ENCODE results near the gene TSPAN19. TPM values are rescaled to one million over a fixed set of nuclear protein-coding genes. Genes with fewer than 3 reads are reported as not detected.
"Not testable (repeated sequence)": the region's sequence is repeated elsewhere in the genome, so short reads cannot be mapped to it uniquely, and the experiment has no call there.

Gene TSPAN19
- total RNA-seq, 1 donor from 2014 or later: 6.6 TPM

DNA sequence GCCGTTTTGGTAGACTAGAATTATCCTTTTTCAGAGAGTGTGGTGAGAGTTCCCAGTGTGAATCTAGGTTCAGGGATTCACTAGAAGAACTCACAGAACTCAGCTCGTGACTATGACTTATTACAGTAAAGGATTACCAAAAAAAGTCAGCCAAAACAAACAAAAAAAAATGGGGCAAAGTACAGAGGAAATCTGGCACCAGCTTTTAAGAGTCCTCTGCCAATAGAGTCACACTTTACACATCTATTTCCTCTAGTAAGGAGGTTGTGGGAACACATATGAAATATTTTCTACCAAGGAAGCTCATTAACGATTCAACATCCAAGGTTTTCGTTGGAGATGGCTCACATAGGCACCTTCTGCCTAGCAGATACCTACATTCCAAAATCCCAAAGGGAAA, 28.2 kb downstream of the TSPAN19 start:
- Histone ChIP-seq H3K4me3 (no peak overlapping the region), H3K9me3 (no peaks in the 10 kb centered on the region), H3K27ac (no peak overlapping the region), H3K4me1 (no peaks in the 10 kb centered on the region), H3K27me3 (ENCODE audit: low read depth) (no peaks in the 10 kb centered on the region), H3K36me3 (no peaks in the 10 kb centered on the region)
- intact Hi-C loops (cut with DNase I): no loop called here
- DNase-seq: no peak
- no peak for ATAC-seq
- TF ChIP-seq CTCF (IDR thresholded peaks at IDR 0.05): no peak

DNA sequence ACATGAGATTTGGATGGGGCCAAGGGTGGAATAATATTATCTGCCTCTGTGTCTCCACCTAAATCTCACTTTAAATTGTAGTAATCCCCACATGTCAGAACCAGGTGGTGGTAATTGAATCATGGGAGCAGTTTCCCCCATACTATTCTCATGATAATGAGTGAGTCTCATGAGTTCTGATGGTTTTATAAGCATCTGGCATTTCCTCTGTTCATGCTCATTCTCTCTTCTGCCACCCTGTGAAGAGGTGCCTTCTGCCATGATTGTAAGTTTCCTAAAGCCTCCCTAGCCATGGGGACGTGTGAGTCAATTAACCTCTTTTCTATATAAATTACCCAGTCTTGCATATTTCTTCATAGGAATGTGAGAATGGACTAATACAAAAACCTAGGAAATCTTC, 29.9 kb downstream of the TSPAN19 start:
- no peak for DNase-seq
- Histone ChIP-seq H3K4me1 (no peaks in the 10 kb centered on the region), H3K27me3 (ENCODE audit: low read depth) (no peaks in the 10 kb centered on the region), H3K36me3 (no peaks in the 10 kb centered on the region), H3K4me3 (no peak overlapping the region), H3K27ac (no peak overlapping the region), H3K9me3 (no peaks in the 10 kb centered on the region)
- TF ChIP-seq CTCF (IDR thresholded peaks at IDR 0.05): no peak
- no peak for ATAC-seq
- intact Hi-C loops (cut with DNase I): no loop called here

DNA sequence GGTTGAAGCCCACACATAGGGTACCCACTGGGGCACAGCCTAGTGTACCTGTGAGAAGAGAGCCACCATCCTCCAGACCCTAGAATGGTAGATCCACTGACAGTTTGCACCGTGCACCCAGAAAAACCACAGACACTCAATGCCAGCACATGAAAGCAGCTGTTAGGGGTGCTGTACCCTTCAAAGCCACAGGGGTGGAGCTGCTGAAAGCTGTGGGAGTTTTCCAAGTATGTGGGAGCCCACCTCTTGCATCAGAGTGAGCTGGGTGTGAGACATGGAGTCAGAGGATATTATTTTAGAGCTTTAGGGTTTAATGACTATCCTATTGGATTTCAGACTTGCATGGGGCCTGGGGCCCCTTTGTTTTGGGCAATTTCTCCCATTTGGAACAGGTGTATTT, 30.5 kb downstream of the TSPAN19 start:
- Histone ChIP-seq H3K36me3 (no peaks in the 10 kb centered on the region), H3K4me1 (no peaks in the 10 kb centered on the region), H3K27me3 (ENCODE audit: low read depth) (no peaks in the 10 kb centered on the region), H3K27ac (no peak overlapping the region), H3K9me3 (no peaks in the 10 kb centered on the region), H3K4me3 (no peak overlapping the region)
- no peak for TF ChIP-seq CTCF (IDR thresholded peaks at IDR 0.05)
- no peak for ATAC-seq
- intact Hi-C loops (cut with DNase I): no loop called here
- no peak for DNase-seq

- H3K36me3 ChIP-seq; DNase-seq; H3K27ac ChIP-seq; H3K27me3 ChIP-seq (ENCODE audit: low read depth); H3K9me3 ChIP-seq; H3K4me1 ChIP-seq; intact Hi-C loops (cut with DNase I); ATAC-seq; H3K4me3 ChIP-seq: not testable (repeated sequence)
These were observed 31.0 kb downstream of the TSPAN19 start for GRCh38 chr12:85005047-85005446.

- Histone ChIP-seq H3K27me3 (ENCODE audit: low read depth) (no peaks in the 10 kb centered on the region), H3K27ac (no peak overlapping the region), H3K4me3 (no peak overlapping the region), H3K4me1 (no peaks in the 10 kb centered on the region), H3K36me3 (no peaks in the 10 kb centered on the region), H3K9me3 (no peaks in the 10 kb centered on the region)
- ATAC-seq: no peak
- TF ChIP-seq CTCF (IDR thresholded peaks at IDR 0.05): no peak
- no peak for DNase-seq
- intact Hi-C loops (cut with DNase I): no loop called here
These were observed 31.9 kb downstream of the TSPAN19 start for GRCh38 chr12:85004204-85004603.

DNA sequence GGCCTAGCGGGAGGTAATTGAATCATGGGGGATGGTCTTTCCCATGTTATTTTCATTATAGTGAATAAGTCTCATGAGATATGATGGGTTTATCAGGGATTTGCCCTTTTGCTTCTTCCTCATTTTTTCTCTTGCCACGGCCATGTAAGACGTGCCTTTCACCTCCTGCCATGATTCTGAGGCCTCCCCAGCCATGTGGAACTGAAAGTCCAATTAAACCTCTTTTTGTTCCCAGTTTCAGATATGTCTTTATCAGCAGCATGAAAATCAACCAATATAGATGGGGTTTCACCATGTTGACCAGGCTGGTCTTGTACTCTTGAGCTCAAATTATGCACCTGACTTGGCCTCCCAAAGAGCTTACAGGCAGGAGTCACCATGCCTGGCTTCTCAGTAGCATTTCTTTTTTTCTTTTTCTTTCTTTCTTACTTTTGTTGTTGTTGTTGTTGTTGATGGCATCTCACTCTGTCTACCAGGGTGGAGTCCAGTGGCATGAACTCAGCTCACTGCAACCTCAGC, 33.2 kb downstream of the TSPAN19 start:
- Histone ChIP-seq H3K4me1 (no peaks in the 10 kb centered on the region), H3K27ac (no peak overlapping the region), H3K36me3 (no peaks in the 10 kb centered on the region), H3K27me3 (ENCODE audit: low read depth) (no peaks in the 10 kb centered on the region), H3K9me3 (no peaks in the 10 kb centered on the region), H3K4me3 (no peak overlapping the region)
- intact Hi-C loops (cut with DNase I): no loop called here
- no peak for DNase-seq
- TF ChIP-seq CTCF (IDR thresholded peaks at IDR 0.05): no peak
- ATAC-seq: no peak

All from lower lobe of right lung (tissue), 2 donors.